ENCODE measurements around the gene CACNA1C. TPM values are rescaled to one million over a fixed set of nuclear protein-coding genes. Genes with fewer than 3 reads are reported as not detected.

CACNA1C gene
- total RNA-seq, 1 experiment from 2014 or later, result not detected

GRCh38 chr12:2076728-2077127 is 23.9 kb downstream of the CACNA1C start:
- no peaks in the 10 kb centered on the region for H3F3A ChIP-seq (ENCODE audit: insufficient read depth, low read depth)
- no peaks in the 10 kb centered on the region for H3K36me3 ChIP-seq (ENCODE audit: low read depth)
- H4K20me1 ChIP-seq (ENCODE audit: insufficient read depth), result no peaks in the 10 kb centered on the region
- no peak overlapping the region for H3K4me2 ChIP-seq
- intact Hi-C loops (cut with micrococcal nuclease; ENCODE audit: unreplicated experiment), result no loop called here
- H3K27me3 ChIP-seq (ENCODE audit: insufficient read depth, low read depth), result peaks cover 81% of the 10 kb centered on the region
- POLR2A ChIA-PET (ENCODE audit: unreplicated experiment), result no interaction called here
- CTCF ChIA-PET, result no interaction called here
- no peak overlapping the region for H2AFZ ChIP-seq
- H3K9me2 ChIP-seq (ENCODE audit: insufficient read depth), result no peaks in the 10 kb centered on the region
- no peak overlapping the region for H3K4me3 ChIP-seq
- H3K79me2 ChIP-seq (ENCODE audit: low read depth), result no peaks in the 10 kb centered on the region
- BruUV-seq (replicated peaks), result no TSS peak
- H3K4me1 ChIP-seq (replicated peaks; ENCODE audit: insufficient read depth), result no peaks in the 10 kb centered on the region
- DNase-seq, result no peak
- H3K27ac ChIP-seq, result no peak overlapping the region
- no peak for TF ChIP-seq EZH2 (IDR thresholded peaks at IDR 0.05; ENCODE audit: low read depth)
- TF ChIP-seq CTCF (conservative IDR thresholded peaks at IDR 0.05), result no peak
- no peaks in the 10 kb centered on the region for H3K9me3 ChIP-seq (ENCODE audit: insufficient read depth, low read depth)

- ChIA-PET POLR2A (ENCODE audit: unreplicated experiment) (no interaction called here), CTCF (no interaction called here)
- no peaks in the 10 kb centered on the region for H3K4me1 ChIP-seq (replicated peaks; ENCODE audit: insufficient read depth)
- H2AFZ ChIP-seq, result no peak overlapping the region
- TF ChIP-seq CTCF (conservative IDR thresholded peaks at IDR 0.05), result no peak
- no peaks in the 10 kb centered on the region for H3K9me3 ChIP-seq (ENCODE audit: insufficient read depth, low read depth)
- no peaks in the 10 kb centered on the region for H3K79me2 ChIP-seq (ENCODE audit: low read depth)
- no peak for DNase-seq
- peaks cover 59% of the 10 kb centered on the region for H3K27me3 ChIP-seq (ENCODE audit: insufficient read depth, low read depth)
- H3K4me3 ChIP-seq, result no peak overlapping the region
- intact Hi-C loops (cut with micrococcal nuclease; ENCODE audit: unreplicated experiment), result no loop called here
- no peaks in the 10 kb centered on the region for H3K9me2 ChIP-seq (ENCODE audit: insufficient read depth)
- no TSS peak for BruUV-seq (replicated peaks)
- no peaks in the 10 kb centered on the region for H3K36me3 ChIP-seq (ENCODE audit: low read depth)
- H4K20me1 ChIP-seq (ENCODE audit: insufficient read depth), result no peaks in the 10 kb centered on the region
- H3F3A ChIP-seq (ENCODE audit: insufficient read depth, low read depth), result no peaks in the 10 kb centered on the region
- H3K4me2 ChIP-seq, result no peak overlapping the region
- no peak overlapping the region for H3K27ac ChIP-seq
These were observed 27.8 kb downstream of the CACNA1C start for GRCh38 chr12:2080604-2081003.

- no peak for DNase-seq
- Histone ChIP-seq H3K36me3 (ENCODE audit: low read depth) (no peaks in the 10 kb centered on the region), H3K27ac (no peak overlapping the region), H4K20me1 (ENCODE audit: insufficient read depth) (no peaks in the 10 kb centered on the region), H3F3A (ENCODE audit: insufficient read depth, low read depth) (no peaks in the 10 kb centered on the region), H2AFZ (no peak overlapping the region), H3K27me3 (ENCODE audit: insufficient read depth, low read depth) (peaks cover 59% of the 10 kb centered on the region), H3K9me3 (ENCODE audit: insufficient read depth, low read depth) (no peaks in the 10 kb centered on the region), H3K9me2 (ENCODE audit: insufficient read depth) (no peaks in the 10 kb centered on the region), H3K4me1 (replicated peaks; ENCODE audit: insufficient read depth) (no peaks in the 10 kb centered on the region), H3K4me2 (no peak overlapping the region), H3K4me3 (no peak overlapping the region), H3K79me2 (ENCODE audit: low read depth) (no peaks in the 10 kb centered on the region)
- TF ChIP-seq EZH2 (IDR thresholded peaks at IDR 0.05; ENCODE audit: low read depth) (no peak), CTCF (conservative IDR thresholded peaks at IDR 0.05) (no peak)
- ChIA-PET CTCF (no interaction called here), POLR2A (ENCODE audit: unreplicated experiment) (no interaction called here)
- intact Hi-C loops (cut with micrococcal nuclease; ENCODE audit: unreplicated experiment), result no loop called here
- no TSS peak for BruUV-seq (replicated peaks)
These were observed 29.5 kb downstream of the CACNA1C start for GRCh38 chr12:2082321-2082720.

Data from PC-9 (cell line).